GM12892 (cell line): ENCODE measurements around the gene INVS.
"Not testable (repeated sequence)": the region's sequence is repeated elsewhere in the genome, so short reads cannot be mapped to it uniquely, and the experiment has no call there.

ENCODE experiments used
- DNase-seq: peaks from one replicate; pipeline ENCODE4 v3.0.0; 2011; ENCODE audit not compliant: insufficient read length
- FAIRE-seq: peaks from 2 replicates; lab custom pipeline; 2011; peaks lifted over from hg19 to GRCh38; lab: Jason Lieb, UNC
- POLR2A ChIP-seq: IDR thresholded peaks from 2 replicates; pipeline ENCODE4 v1.6.1; 2011; ENCODE audit warnings: low read depth, low read length, control low read depth
- POLR2AphosphoS5 ChIP-seq: IDR thresholded peaks from 2 replicates; pipeline ENCODE4 v1.6.1; 2011; ENCODE audit warnings: low read depth, low read length, control low read depth
- TAF1 ChIP-seq: IDR thresholded peaks from 2 replicates; pipeline ENCODE4 v1.6.1; 2011; ENCODE audit warnings: low read depth, mild to moderate bottlenecking, control low read depth, low read length, borderline replicate concordance

The INVS gene

DNA sequence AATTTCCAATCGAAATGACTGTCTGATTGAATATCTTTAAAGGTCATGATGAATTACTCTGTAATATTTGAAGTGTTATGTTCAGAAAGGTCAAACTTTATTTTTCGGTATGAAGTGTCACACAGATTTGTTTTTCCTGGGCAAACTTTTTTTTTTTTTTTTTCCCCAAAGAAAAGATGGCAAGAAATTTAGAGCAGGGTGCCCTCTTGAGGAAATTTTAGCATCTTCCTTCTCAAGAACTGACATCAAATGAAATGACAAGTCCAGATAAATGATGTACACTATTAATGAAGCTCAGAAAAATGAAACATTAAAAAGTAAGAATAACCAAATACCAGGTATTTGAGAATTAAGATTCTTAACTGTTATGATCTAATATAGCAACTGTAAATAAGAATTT is 123.6 kb downstream of the INVS start:
- no peak for TF ChIP-seq POLR2AphosphoS5
- TF ChIP-seq TAF1 = no peak
- no peak for TF ChIP-seq POLR2A
- DNase-seq = no peak
- FAIRE-seq = no peak

GRCh38 chr9:100227636-100228035 is 128.6 kb downstream of the INVS start:
- TF ChIP-seq POLR2A (no peak), POLR2AphosphoS5 (no peak), TAF1 (no peak)
- FAIRE-seq = no peak
- no peak for DNase-seq

DNA sequence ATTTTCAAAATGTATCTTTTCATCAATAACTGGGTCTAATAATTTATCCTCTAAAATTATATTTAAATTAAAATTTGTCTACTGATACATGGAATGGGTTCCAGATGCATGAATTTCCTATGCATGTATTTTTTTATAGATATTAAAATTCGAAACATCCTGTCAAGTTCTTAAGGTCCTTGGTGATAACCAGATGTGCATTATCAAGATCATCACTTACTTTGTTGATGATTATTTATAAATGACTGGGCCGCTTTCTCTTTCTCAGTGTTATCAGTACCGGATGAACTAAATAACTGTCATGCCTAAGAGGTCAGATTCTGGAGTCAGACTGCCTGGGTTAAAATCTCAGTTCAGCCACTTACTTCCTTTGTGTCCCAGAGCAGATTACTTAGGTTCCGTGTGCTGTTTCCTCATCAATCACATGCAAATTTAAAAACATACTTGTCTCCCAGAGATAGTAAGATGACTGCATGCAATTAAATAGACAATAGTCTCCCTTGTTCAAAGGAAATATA is 129.4 kb downstream of the INVS start:
- no peak for TF ChIP-seq POLR2AphosphoS5
- no peak for TF ChIP-seq POLR2A
- no peak for TF ChIP-seq TAF1
- FAIRE-seq = no peak
- no peak for DNase-seq

GRCh38 chr9:100229136-100229535 is 130.1 kb downstream of the INVS start:
- TF ChIP-seq TAF1 (no peak), POLR2AphosphoS5 (no peak), POLR2A (no peak)
- DNase-seq = no peak
- FAIRE-seq = no peak

DNA sequence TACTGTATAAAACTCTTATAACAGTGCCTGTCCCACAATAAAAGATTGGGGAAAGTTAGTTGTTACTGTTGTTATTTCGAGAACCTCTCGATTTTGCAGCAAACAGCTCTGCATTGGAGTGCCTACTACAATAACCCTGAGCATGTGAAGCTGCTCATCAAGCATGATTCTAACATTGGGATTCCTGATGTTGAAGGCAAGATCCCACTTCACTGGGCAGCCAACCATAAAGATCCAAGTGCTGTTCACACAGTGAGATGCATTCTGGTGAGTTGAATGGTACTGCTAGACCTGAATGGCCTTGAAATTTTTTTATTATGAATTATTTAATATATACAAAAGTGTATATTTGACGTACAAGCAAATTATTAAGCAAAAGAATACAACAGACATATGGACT is 130.5 kb downstream of the INVS start:
- TF ChIP-seq POLR2AphosphoS5 (no peak), TAF1 (no peak), POLR2A (no peak)
- no peak for FAIRE-seq
- DNase-seq = no peak

GRCh38 chr9:100236986-100237385 is 137.9 kb downstream of the INVS start:
- not testable (repeated sequence) for DNase-seq, FAIRE-seq

- FAIRE-seq (no peak), DNase-seq (no peak)
- TF ChIP-seq POLR2AphosphoS5 = no peak
- no peak for TF ChIP-seq TAF1
- TF ChIP-seq POLR2A = no peak
Measured at GRCh38 chr9:100240512-100240911, 141.5 kb downstream of the INVS start.

DNA sequence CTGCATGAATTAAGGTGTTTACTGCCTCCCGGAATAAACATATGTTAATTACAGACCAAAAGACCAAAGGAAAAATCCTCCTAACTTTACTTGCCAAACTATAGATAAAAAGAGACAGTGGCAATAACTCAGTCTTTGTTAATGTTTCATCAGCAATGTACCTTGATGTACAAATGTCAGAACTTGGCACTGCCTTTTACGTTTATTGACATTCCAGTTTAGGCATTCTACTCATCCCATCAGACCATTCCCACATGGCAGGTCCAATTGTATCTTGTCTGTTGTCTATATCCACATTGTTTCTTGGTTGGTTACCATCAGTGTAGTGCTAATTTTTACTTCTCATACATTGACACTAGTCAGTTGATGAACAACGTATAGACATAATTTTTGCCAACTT is 168.2 kb downstream of the INVS start:
- TF ChIP-seq POLR2AphosphoS5 (no peak), TAF1 (no peak), POLR2A (no peak)
- FAIRE-seq = no peak
- no peak for DNase-seq

GRCh38 chr9:100268271-100268670 is 169.2 kb downstream of the INVS start:
- DNase-seq (no peak), FAIRE-seq (no peak)
- TF ChIP-seq POLR2AphosphoS5 (no peak), TAF1 (no peak), POLR2A (no peak)

- FAIRE-seq (no peak), DNase-seq (no peak)
- no peak for TF ChIP-seq POLR2A
- no peak for TF ChIP-seq POLR2AphosphoS5
- TF ChIP-seq TAF1 = no peak
Measured at GRCh38 chr9:100269656-100270055, 170.6 kb downstream of the INVS start.

DNA sequence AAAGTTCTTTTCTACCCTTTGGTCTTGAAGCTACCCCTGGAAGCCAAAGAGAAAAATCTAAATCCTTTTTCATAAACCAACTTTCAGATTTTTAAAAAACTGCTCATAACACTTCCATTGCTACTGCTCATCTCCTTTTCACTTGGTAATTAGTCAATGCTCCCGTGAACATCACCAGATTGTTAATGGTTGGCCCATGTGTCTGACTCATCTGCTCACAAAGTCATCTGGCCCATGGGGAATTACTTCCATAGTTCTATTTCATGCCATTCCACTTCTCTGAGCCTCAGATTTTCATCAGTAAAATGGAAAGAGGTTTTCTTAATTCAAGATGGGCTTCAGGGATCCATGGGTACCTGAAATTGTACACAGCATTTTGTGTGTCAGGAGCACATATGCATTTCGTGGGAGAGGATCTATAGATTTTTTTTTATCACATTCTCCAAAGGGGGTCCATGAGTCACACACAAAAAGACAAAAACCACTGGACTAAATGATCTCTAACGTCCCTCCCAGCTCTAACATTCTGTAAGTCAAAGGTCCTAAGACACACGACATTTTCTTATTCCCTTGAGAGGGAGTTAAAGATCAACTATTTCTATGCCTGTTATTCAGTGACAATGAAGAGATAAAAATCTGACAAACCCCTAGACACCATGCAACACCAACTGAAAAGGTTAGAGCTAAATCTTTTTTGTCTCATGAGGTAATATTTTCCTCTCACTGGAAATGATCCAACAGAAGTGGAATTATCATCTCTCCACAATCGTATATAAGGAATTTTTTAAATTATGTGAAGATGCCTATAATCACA is 178.3 kb downstream of the INVS start:
- FAIRE-seq (no peak), DNase-seq (no peak)
- no peak for TF ChIP-seq POLR2AphosphoS5
- TF ChIP-seq POLR2A = no peak
- TF ChIP-seq TAF1 = no peak

- DNase-seq (no peak), FAIRE-seq (no peak)
- no peak for TF ChIP-seq POLR2AphosphoS5
- no peak for TF ChIP-seq TAF1
- TF ChIP-seq POLR2A = no peak
Measured at GRCh38 chr9:100281066-100281465, 182.0 kb downstream of the INVS start.
